ENCODE measurements around the gene JPT2. TPM values are rescaled to one million over a fixed set of nuclear protein-coding genes. Genes with fewer than 3 reads are reported as not detected.

The JPT2 gene
- total RNA-seq, 120 experiments from 2014 or later = 7.1 to 57.9 (median 18.9) TPM

Small RNAs within 50 kb of the gene (microRNA-seq; reads per million reads assigned to microRNA genes)
- 0.97 to 11.9 (median 3.1) reads per million in 43 experiments for gene MIR3177

Other genes with a start within 250 kb of the JPT2 start
- under 1 TPM in 2 of 120 experiments, not detected in 118; 0.58 to 0.76 TPM for gene PERCC1, start 247.2 kb upstream of the JPT2 start, total RNA-seq
- gene CCDC154, start 233.7 kb upstream of the JPT2 start, total RNA-seq = 10 to 100 TPM in 7 of 120 experiments, 1 to 10 TPM in 113; 1.0 to 15.2 (median 5.1) TPM
- 100 to 1,000 TPM in 99 of 120 experiments, 10 to 100 TPM in 21; 75.5 to 169 (median 114) TPM for gene CLCN7, start 203.3 kb upstream of the JPT2 start, total RNA-seq
- under 1 TPM in 21 of 120 experiments, not detected in 99; 0.29 to 0.85 (median 0.53) TPM for gene PTX4, start 189.3 kb upstream of the JPT2 start, total RNA-seq
- gene TELO2, start 184.9 kb upstream of the JPT2 start, total RNA-seq = 10 to 100 TPM; 21.6 to 46.8 (median 31.5) TPM
- 10 to 100 TPM in 14 of 120 experiments, 1 to 10 TPM in 106; 2.6 to 24.9 (median 7.0) TPM for gene TMEM204, start 144.6 kb upstream of the JPT2 start, total RNA-seq
- 10 to 100 TPM; 17.4 to 54.2 (median 33.3) TPM for gene IFT140, start 66.2 kb upstream of the JPT2 start, total RNA-seq
- gene CRAMP1, start 65.9 kb upstream of the JPT2 start, total RNA-seq = 10 to 100 TPM; 19.9 to 44.9 (median 27.3) TPM
- 100 to 1,000 TPM; 246 to 429 (median 311) TPM for gene MAPK8IP3, start 27.9 kb downstream of the JPT2 start, total RNA-seq
- 10 to 100 TPM; 39.2 to 88.9 (median 58.5) TPM for gene NME3, start 93.3 kb downstream of the JPT2 start, total RNA-seq
- 10 to 100 TPM; 12.6 to 44.4 (median 21.7) TPM for gene EME2, start 94.5 kb downstream of the JPT2 start, total RNA-seq
- gene MRPS34, start 94.9 kb downstream of the JPT2 start, total RNA-seq = 10 to 100 TPM; 37.4 to 77.9 (median 58.6) TPM
- 10 to 100 TPM; 34.3 to 62.3 (median 48.9) TPM for gene SPSB3, start 104.3 kb downstream of the JPT2 start, total RNA-seq
- gene NUBP2, start 104.7 kb downstream of the JPT2 start, total RNA-seq = 10 to 100 TPM; 29.7 to 55.7 (median 39.2) TPM
- gene IGFALS, start 115.4 kb downstream of the JPT2 start, total RNA-seq = 1 to 10 TPM in 79 of 120 experiments, under 1 TPM in 40, not detected in 1; 0.27 to 3.7 (median 1.2) TPM
- gene HAGH, start 148.5 kb downstream of the JPT2 start, total RNA-seq = 100 to 1,000 TPM in 118 of 120 experiments, 10 to 100 TPM in 2; 85.9 to 195 (median 142) TPM
- 10 to 100 TPM; 13.0 to 36.9 (median 23.5) TPM for gene FAHD1, start 148.9 kb downstream of the JPT2 start, total RNA-seq
- gene MEIOB, start 193.9 kb downstream of the JPT2 start, total RNA-seq = 1 to 10 TPM in 17 of 120 experiments, under 1 TPM in 37, not detected in 66; 0.25 to 2.3 (median 0.82) TPM
- not detected for gene HS3ST6, start 240.1 kb downstream of the JPT2 start, total RNA-seq